GM21367 (cell line): ENCODE results near the gene BTBD2.

Source experiments
- ATAC-seq: cut with Tn5 transposase; IDR thresholded peaks from one replicate; pipeline ENCODE4 v1.9.1; 2021; ENCODE audit not compliant: unreplicated experiment

BTBD2 gene

DNA sequence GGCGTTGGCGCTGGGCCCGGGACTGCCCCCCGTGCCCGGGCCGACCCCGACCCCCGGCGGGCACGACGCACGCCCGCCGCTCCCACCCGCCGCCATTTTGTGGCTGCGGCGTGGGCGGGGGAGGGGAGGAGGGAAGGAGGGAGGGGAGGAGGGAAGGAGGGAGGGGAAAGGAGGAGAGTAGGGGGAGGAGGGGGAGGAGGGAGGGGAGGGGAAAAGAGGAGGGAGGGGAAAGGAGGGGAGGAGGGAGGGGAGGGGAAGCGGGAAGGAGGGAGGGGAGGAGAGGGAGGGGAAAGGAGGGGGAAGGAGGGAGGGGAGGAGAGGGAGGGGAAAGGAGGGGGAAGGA is at the start of gene BTBD2:
Gene BTBD2, minus strand, starts transcription at position 107 of the 343 bp plus-strand sequence. Its CDS starts 11 bp downstream, at position 96.
- ATAC-seq, result no peak

DNA sequence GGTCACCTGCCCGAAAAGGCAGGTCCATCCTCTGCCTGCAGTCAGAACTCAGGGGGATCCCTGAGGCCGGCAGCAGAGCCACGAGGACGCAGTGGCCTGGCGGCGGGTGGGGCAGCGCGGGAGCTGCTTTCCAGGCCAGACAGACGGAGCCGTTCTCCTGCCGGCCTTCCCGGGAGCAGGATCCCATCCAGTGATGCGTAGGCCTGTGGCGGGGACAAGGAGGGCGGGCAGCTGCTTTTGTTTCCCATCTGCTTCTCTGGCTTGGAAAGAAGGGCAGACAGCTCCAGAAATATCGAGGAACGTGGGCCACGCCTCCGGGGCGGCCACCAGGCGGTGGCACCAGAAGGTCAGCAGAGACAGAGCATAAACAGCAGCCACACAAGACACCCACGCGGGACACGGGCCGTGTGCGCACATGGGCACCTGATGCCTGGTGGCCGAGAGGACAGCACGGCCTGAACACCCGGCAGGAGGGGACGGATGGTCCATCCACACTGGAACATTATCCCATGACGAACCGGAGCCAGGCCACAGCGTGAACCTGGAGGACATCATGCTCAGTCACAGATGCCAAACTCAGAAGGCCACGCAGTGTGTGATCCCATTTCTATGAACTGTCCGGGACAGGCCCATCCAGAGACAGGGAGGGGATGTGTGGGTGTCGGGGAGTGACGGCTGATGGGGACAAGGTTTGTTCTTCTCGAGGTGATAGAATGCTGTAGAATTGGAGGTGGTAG is 49.4 kb upstream of the BTBD2 start:
- no peak for ATAC-seq

DNA sequence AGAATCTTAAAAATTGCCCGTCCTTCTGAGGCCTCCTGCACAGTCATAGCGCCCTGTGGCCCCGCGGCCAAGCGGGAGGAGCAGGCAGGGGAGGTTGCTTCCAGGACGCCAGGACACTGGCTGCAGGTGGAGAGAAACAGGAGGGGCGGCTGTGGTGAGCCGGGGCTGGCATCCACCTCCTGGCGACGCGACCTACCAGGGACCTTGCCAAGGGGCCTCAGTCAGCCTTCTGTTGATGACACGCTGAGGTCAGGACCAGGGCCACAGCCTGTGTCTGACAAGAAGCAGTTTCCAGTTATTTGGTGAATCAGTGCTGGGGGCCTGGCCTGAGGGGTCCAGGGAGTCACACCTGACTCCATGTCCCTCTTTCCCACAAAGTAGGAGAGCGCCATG is 48.9 kb upstream of the BTBD2 start:
- ATAC-seq, result no peak

DNA sequence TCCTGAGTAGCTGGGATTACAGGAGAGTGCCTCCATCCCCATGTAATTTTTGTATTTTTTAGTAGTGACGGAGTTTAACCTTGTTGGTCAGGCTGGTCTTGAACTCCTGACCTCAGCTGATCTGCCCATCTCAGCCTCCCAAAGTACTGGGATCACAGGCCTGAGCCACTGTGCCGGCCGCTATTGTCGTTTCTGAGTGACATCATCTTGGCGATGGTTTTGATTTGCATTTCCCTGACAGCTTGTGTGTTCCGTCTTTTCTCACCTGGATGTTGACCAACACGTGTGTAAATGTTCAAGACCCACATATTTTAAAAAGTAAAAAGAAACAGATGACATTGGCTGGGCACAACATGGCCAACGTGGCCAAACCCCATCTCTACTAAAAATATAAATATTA is 48.3 kb upstream of the BTBD2 start:
- no peak for ATAC-seq

DNA sequence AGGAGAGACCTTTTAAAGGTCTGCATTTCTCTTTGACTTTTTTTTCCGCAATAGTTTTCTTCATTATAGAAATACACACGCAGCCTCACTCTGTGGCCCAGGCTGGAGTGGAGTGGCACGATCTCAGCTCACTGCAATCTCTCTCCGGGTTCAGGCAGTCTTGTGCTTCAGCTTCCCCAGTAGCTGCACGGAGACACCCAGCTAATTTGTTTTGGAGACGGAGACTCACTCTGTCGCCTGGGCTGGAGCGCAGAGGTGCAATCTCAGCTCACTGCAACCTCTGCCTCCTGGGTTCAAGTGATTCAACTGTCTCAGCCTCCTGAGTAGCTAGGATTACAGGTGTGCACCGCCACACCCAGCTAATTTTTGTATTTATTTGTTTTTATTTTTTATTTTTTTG is 47.3 kb upstream of the BTBD2 start:
- no peak for ATAC-seq

DNA sequence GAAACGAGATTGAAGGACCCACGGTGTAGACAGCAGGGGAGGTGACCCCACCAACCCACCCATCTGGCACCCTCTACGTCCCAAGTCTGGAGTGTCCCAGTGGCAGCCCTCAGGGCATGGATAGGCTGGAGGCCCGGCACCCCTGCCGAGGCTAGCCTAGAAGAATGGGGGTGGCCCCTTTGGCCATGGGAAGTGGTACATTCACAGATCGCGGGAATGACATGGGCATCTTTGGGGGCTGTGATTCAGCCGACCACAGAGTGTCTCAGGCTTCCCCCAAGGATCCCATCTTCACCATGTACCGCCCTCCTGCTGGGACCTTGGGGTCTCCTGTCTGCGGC is 46.8 kb upstream of the BTBD2 start:
- ATAC-seq, result no peak

DNA sequence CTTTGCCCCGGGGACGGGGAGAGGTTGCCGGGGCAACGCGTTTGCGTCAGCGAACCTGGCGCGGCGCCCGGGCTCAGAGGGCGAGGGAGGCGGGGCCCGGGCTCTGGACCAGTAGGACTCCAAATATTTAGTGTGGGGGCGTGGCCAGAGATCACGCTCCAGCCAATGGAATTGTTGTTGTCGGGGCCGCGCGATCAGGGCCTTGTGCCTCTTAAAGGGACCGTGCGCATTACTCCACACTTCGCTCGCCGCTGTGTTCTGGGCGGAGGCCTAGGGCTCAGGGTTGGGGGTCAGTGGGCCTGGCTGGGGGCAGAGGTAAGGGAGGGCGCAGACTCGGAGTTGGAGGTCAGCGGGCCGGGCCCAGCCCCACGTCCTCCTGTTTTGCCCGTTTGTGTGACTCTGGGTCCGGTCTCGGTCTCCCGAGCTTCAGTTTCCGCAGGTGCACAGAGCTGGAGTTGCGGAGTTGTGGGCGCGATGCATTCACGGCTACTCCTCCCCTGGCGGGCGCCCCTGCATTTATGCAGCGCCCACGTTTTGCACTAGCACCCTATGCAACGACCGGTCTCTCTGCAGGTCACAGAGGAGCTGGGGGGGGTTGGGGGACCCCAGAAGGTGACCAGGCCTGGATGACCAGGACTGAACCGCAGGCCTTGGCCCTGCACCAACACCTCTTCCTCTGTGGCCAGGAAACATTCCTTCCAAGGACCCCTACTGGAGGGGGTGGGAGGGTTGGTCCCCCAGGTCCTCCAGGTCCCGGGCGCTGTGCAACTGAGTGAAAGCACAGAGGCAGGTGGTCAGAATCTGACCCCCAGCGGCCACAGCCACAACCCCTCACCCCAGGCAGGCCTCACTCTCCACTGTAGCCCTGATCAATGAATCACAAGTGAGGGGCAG is 46.2 kb upstream of the BTBD2 start:
- peak; percentile 59 for ATAC-seq

DNA sequence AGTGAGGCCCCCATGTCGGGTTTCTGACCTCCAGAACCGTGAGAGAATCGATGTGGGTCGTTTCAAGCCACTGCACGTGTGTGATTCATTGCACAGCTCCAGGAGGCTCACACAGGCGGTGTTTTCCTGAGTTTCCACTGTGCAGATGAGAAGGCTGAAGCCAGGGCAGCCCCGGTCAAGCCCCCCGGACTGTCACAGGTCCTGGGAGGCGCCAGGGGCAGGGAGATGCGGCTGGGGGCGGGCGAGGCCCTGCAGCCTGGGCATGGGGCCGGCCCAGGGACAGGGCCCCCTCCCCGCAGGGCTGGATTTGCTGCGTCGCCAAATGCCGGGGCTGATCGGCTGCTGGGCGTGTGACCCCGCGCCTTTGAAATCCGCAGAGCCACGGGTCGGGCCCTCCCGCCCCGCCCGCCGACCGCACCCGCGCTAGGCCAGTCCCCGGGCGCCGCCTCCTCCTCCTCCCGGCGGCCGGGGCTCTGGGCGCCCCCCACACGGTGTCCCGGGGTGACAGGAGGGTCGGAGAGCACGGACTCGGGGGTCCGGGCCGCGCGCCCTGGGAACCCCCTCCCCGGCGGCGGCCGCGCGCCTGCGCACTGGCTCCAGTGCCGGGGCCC is 45.5 kb upstream of the BTBD2 start:
- ATAC-seq, result peak; percentile 20

DNA sequence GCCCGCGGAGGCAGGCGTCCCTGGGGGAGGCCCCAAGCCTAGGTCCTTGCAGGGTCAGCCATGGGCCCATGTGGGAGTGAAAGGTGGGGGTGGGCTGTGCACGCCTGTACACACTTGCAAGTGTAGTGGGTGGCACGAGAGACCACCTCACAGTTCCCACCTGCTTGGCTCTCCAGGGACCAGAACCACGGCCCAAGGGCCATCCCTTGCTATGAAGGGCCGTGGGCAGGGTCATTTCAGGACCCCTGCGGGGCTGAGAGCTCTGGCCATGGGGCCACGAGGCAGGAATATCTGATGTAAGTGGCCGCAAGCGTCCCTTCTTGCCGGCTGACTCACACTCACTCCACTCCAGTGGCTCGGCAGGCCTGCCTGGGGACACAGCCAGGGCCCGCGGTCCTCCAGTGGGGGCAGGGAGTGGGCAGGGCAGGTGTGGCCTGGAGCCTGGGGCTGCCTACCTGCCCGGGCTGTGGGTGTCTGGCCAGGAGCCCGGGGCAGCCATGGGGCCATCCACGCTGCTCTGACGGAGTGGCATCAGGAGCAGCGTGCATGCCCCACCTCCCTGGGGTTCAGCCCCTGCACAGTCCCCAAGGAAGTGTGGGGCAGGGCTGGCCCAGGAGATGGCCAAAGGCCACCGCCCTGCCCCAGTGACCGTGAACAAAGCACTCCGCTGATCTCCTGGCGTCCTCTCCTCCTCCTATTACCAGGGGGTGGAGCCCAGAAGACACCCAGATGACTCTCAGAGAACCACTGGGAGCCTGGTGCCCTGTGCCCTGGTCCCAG is 44.1 kb upstream of the BTBD2 start:
- ATAC-seq, result no peak

DNA sequence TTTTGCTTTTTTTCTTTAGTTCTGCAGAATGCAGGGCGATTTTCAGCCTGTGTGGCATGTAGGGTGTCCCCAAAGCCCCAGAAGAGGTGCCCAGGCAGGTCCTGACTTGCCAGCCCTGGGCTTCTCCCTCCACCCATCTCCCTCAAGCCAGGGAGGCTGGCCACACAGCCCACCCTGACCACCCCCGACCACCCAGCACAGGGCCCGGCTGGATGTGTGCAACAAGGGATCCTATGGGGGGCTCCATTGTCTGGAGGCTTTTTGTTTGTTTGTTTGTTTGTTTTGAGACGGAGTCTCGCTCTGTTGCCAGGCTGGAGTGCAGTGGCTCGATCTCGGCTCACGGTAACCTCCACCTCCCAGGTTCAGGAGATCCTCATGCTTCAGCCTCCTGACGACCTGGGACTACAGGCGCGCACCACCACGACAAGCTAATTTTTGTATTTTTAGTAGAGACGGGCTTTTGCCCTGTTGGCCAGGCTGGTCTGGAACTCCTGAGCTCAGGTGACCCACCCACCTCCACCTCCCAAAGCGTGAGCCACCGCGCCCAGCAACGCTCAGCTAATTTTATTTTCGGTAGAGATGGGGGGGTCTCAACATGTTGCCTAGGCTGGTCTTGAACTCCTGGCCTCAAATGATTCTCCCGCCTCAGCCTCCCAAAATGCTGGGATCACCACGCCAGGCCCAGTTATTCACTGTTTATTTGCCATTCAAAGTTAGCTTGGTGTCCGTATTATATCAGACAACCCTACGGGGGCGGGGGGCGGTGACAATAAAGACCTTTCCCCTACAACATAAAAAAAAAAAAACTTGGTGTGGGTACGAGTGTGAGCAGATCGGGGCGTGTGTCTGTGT is 43.3 kb upstream of the BTBD2 start:
- ATAC-seq, result no peak

DNA sequence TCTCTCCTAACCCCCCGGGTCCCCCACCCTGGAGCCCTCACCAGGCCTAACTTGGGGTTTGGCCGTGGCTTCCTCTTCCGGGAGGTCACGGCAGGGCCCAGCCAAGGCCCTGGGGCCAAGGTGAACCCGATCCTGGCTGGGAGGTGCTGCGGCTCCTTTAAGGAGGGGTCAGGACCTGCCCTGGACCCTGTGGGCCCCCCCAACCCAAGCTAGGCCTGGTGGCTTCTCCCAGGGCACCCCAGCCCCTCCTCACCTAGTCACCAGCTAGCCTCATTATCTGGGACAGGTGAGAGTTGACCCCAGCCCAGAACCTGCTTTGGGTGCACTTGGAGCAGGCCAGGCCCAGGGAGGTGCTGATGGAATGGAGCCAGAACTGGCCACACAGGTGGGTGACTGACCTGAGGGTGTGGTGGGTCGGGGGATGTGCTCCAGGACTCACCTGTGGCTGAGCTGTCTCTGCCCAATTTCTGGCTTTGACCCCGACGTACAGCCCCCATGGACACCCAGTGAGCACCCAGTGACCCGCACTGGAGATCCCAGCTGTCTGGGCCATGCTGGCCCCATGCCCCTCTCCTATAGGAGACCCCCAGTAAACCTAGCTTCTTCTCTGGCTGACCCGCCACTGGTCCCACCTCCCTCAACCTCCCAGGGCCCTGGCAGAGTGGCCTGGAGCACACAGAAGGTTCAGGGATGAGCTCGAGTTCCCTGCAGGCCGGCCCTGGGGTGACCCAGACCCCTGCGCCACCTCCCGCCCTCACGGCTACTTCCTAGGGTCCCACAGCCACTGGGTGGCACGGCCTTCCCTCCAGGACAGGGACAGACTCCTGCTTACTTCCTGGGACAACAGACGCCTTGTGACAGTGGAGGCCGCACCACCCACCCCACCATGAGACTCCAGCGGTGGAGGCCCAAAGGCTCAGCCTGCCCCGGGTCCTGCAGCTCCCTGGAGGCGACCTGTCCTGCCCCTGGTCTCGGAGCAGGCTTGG is 42.3 kb upstream of the BTBD2 start:
- no peak for ATAC-seq

DNA sequence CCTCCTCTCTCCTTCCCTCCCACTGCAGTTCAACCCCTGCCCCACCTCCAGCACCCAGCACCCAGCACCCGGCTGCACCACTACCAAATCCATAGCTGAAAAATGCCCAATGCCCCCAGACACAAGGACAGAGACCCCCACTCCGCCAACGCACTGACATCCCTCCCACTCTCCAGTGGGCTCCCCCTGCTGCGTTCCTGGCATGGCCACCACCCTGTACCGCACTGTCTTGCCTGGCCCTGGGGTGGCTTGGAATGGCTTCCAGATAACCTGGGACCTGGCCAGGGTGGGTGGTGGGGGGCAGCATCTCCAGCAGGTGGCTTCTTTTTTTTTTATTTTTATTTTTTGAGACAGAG is 41.3 kb upstream of the BTBD2 start:
- no peak for ATAC-seq

DNA sequence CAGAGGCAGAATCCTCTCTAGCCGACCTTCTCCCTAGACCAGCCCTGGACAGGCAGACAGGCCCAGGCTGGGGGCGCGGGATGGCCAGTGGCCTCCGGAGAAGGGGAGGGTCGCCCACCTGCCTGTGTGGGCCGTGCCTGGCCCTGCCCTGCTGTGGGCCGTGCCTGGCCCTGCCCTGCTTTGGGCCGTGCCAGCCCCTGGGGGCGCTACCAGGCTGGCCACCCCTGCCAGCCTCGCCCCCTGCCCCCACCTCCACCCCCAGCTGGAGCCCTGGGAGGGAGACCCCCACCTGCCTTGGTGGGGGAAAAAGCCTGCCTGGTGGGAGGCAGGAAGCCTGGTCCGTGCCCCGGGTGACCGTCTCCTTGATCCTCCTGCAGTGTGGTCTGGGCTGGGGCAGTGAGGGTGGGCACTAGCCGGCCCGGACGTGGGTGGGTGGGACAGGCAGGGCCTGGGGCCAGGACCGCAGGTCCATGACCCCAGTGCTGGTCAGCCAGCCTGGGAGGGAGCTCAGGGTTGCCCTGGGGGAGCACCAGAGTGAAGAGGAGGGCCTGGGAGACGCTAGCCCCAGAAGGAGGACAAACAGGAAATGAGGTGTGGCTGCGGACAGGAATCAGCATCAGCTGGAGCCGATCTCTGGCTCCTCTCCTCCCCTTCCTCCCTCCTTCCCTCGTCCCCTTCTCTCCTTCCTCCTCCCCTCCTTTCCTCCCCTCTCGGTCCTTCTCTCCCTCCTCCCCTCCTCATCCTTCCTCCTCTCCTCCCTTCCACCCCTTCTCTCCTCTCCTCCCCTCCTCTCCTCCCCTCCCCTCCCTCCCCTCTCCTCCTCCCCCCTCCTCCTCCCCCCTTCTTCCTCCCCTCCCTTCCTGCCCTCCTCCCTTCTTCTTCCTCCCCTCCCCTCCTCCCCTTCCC is 40.7 kb upstream of the BTBD2 start:
- no peak for ATAC-seq

DNA sequence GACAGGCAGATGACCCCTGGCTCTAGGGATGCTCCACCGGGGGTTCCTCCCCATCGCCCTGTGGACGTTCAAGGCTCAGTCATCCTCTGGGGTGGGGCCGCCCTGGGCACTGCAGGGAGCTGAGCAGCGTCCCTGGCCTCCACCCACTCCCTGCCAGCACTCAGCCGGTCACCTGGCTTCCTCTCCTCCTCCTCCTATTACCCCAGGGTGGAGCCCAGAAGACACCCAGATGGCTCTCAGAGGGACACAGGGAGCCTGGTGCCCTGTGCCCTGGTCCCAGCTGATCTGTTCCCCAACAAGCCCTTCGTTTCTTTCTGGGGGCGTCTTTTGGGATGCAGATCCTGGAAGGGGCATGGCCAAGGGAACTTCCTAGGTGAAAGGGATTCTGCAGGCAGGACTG is 39.2 kb upstream of the BTBD2 start:
- no peak for ATAC-seq

DNA sequence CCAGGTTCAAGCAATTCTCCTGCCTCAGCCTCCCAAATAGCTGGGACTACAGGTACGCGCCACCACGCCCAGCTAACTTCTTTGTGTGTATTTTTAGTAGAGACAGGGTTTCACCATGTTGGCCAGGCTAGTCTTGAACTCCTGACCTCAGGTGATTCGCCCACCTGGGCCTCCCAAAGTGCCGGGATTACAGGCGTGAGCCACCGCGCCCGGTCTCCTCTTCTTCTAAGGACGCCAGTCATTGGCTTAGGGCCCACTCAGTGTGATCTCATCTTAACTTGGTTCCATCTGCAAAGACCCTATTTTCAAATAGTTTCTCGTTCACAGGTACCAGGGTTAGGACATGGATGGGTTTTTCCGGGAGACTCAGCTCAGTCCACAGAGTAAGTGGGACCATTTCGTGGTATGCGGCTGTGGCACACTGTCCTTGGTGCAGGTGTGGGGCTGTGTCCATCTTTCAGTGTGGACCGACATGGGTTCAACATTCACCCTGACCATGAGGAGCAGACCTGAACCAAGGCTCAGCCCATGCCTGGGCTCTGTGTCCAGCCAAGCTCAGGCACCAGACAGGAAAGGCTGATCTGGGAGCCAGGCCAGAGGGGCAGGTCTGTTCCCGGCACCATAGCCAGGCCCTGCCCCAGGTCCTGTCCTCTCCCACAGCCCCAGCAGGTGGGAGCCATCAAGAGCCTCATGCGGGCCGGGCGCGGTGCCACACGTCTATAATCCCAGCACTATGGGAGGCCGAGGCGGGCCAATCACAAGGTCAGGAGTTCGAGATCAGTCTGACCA is 38.3 kb upstream of the BTBD2 start:
- no peak for ATAC-seq

DNA sequence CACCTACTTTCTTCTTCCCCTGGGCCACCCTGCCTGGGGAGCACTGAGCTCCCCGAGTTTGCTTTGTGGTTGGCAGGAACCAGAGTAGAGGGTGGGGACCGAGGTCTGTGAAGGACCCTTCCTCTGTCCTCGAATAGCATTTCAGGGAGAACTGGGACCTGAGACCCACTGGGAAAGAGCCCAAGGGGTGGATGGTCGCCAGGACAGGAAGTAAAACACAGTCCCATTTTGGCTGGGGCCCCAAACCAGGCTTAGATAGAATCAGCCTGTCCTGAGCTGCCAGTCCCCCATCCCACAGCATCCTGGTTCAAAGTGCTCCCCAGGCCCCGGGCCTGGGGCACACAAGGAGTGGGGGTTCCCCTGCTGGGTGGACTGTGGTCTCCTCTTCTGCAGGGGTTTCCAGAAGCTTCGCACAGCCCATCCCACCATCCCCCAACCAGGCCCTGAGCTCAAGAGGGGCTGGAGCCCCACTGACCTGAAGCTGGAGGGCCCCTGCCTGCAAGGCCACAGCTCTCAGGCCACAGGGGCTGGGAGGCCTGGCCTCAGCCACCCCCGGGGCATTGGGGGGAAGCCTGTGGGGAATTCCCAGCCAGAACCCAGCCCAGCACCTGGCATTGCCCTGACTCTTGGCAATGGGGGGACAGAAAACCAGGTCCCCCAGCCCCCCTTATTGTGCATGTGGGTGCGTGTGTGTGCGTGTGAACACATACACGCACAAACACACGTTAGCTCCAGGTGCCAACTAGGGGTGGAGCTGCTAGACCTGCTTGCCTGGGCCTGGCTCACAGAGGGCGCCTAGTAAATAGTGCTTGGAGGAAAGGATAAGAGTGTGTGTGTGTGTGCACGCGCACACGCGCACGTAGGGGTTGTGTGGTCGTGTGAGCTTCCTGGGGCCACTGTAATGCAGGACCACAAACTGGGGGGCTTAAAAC is 36.5 kb upstream of the BTBD2 start:
- peak; percentile 0 for ATAC-seq
